Fibroblast of villous mesenchyme (primary cell): ENCODE data around the gene SPATA2L. TPM values are rescaled to one million over a fixed set of nuclear protein-coding genes. Genes with fewer than 3 reads are reported as not detected.
"Not testable (repeated sequence)": the region's sequence is repeated elsewhere in the genome, so short reads cannot be mapped to it uniquely, and the experiment has no call there.

Experiments used
- DNase-seq: peaks from one replicate; pipeline ENCODE4 v3.0.0-alpha.2; 2010; ENCODE audit warnings: low read depth
- H3K4me3 ChIP-seq: 2 replicates; pipeline ENCODE4 v1.5.1; 2011; ENCODE audit warnings: low read depth, mild to moderate bottlenecking, low read length
- total RNA-seq: library from RNA; depleted of rRNA; stranded (reverse); fragments of >200 nt; gene quantifications from 2 replicates; pipeline ENCODE4 v1.2.3, GENCODE V29; 2012
- TF ChIP-seq, protein P1 (sequence below): IDR thresholded peaks from 2 replicates; pipeline ENCODE4 v1.5.1; 2012; ENCODE audit warnings: low read depth, mild to moderate bottlenecking, low read length; ENCODE audit not compliant: insufficient read depth

Gene SPATA2L
- total RNA-seq, 1 donor = 9.5 TPM

GRCh38 chr16:89697616-89698331, 3.7 kb downstream of the SPATA2L start:
- H3K4me3 ChIP-seq = no peak overlapping the region
- TF ChIP-seq, protein P1, sequence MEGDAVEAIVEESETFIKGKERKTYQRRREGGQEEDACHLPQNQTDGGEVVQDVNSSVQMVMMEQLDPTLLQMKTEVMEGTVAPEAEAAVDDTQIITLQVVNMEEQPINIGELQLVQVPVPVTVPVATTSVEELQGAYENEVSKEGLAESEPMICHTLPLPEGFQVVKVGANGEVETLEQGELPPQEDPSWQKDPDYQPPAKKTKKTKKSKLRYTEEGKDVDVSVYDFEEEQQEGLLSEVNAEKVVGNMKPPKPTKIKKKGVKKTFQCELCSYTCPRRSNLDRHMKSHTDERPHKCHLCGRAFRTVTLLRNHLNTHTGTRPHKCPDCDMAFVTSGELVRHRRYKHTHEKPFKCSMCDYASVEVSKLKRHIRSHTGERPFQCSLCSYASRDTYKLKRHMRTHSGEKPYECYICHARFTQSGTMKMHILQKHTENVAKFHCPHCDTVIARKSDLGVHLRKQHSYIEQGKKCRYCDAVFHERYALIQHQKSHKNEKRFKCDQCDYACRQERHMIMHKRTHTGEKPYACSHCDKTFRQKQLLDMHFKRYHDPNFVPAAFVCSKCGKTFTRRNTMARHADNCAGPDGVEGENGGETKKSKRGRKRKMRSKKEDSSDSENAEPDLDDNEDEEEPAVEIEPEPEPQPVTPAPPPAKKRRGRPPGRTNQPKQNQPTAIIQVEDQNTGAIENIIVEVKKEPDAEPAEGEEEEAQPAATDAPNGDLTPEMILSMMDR = no peak
- no peak for DNase-seq

GRCh38 chr16:89697161-89697615, 4.3 kb downstream of the SPATA2L start:
- no peak overlapping the region for H3K4me3 ChIP-seq
- TF ChIP-seq, protein P1 = no peak
- DNase-seq = no peak

GRCh38 chr16:89696670-89697128, 4.8 kb downstream of the SPATA2L start:
- peak; percentile 38 for DNase-seq
- TF ChIP-seq, protein P1 = no peak
- no peak overlapping the region for H3K4me3 ChIP-seq

- TF ChIP-seq, protein P1 = no peak
- no peak overlapping the region for H3K4me3 ChIP-seq
- no peak for DNase-seq
Observed at GRCh38 chr16:89695875-89696669, 5.4 kb downstream of the SPATA2L start.

DNA sequence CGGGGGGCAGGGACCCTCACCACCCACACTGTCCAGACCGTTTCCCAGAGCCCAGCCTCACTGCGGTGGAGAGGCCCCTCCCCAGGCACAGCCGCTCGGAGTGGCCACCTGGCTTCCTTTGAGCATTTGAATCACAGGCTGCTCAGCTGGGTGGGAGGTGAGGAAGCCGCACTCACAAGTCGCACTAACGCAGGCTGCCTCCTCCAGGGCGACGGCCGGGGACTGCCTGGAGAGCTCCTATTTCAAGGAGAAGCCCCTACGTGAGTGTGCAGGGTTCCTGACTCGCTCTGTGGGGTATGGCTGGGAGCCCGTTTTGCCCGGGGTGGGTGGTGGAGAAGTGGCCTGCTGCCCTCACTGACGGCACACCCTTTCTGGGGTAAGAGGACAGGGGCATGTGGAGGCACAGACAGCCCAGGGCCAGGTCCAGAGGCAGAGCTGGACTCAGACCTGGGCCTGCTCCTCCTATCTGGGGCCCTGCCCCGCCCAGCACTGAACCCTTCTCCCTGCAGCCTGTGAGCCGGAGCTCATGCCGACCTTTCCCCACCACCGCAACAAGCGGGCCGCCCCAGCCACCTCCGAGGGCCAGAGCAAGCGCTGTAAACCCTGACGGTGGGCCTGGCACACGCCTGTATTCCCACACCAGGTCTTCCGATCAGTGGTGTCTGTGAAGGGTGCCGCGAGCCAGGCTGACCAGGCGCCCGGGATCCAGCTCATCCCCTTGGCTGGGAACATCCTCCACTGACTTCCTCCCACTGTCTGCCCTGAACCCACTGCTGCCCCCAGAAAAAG, 6.2 kb downstream of the SPATA2L start:
- TF ChIP-seq, protein P1 = no peak
- DNase-seq = no peak
- no peak overlapping the region for H3K4me3 ChIP-seq

DNA sequence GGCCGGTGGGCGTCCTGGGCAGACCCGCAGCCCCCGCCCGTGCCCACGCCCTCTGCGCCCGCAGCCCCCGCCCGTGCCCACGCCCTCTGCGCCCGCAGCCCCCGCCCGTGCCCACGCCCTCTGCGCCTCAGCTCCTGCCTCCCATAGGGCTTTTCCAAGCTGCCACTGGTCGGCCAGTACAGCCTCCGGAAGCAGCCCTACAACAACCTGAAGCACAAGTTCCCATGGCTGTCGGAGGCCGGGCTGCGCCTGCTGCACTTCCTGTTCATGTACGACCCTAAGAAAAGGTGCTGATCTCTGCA, 6.8 kb downstream of the SPATA2L start:
- DNase-seq, H3K4me3 ChIP-seq: not testable (repeated sequence)
